ENCODE measurements around the gene RPL27A.

DNA sequence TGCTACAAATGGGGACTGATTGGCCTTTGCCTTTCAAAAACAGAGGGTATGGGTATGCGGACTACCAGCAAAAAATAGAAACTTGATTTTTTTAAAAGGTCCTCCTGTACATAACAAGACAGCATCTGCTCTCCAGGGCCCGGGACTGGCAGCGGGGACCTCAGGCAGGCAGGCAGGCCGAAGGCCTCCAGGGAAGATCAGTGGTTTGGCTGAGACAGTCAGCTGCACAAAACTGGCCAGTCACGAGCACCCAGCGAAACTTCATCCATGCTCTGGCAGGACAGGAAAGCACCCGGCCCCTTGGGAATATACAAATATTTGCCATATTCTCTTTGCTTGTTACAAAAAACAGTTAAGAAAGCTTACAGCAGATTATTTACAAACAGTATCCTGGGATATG lies 11.0 kb downstream of the RPL27A start:
- TF ChIP-seq, protein P1, sequence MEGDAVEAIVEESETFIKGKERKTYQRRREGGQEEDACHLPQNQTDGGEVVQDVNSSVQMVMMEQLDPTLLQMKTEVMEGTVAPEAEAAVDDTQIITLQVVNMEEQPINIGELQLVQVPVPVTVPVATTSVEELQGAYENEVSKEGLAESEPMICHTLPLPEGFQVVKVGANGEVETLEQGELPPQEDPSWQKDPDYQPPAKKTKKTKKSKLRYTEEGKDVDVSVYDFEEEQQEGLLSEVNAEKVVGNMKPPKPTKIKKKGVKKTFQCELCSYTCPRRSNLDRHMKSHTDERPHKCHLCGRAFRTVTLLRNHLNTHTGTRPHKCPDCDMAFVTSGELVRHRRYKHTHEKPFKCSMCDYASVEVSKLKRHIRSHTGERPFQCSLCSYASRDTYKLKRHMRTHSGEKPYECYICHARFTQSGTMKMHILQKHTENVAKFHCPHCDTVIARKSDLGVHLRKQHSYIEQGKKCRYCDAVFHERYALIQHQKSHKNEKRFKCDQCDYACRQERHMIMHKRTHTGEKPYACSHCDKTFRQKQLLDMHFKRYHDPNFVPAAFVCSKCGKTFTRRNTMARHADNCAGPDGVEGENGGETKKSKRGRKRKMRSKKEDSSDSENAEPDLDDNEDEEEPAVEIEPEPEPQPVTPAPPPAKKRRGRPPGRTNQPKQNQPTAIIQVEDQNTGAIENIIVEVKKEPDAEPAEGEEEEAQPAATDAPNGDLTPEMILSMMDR (IDR thresholded peaks at IDR 0.05) = no peak
- TF ChIP-seq PBX3 (IDR thresholded peaks at IDR 0.05) (no peak), EP300 (IDR thresholded peaks at IDR 0.05; ENCODE audit: borderline replicate concordance in 1 of 2, low read depth in 1 of 2, low read length in 1 of 2) (no peak), FOXM1 (IDR thresholded peaks at IDR 0.05; ENCODE audit: low read depth) (no peak), YY1 (IDR thresholded peaks at IDR 0.05; ENCODE audit: low read depth) (no peak)
- TF ChIP-seq, protein P2, sequence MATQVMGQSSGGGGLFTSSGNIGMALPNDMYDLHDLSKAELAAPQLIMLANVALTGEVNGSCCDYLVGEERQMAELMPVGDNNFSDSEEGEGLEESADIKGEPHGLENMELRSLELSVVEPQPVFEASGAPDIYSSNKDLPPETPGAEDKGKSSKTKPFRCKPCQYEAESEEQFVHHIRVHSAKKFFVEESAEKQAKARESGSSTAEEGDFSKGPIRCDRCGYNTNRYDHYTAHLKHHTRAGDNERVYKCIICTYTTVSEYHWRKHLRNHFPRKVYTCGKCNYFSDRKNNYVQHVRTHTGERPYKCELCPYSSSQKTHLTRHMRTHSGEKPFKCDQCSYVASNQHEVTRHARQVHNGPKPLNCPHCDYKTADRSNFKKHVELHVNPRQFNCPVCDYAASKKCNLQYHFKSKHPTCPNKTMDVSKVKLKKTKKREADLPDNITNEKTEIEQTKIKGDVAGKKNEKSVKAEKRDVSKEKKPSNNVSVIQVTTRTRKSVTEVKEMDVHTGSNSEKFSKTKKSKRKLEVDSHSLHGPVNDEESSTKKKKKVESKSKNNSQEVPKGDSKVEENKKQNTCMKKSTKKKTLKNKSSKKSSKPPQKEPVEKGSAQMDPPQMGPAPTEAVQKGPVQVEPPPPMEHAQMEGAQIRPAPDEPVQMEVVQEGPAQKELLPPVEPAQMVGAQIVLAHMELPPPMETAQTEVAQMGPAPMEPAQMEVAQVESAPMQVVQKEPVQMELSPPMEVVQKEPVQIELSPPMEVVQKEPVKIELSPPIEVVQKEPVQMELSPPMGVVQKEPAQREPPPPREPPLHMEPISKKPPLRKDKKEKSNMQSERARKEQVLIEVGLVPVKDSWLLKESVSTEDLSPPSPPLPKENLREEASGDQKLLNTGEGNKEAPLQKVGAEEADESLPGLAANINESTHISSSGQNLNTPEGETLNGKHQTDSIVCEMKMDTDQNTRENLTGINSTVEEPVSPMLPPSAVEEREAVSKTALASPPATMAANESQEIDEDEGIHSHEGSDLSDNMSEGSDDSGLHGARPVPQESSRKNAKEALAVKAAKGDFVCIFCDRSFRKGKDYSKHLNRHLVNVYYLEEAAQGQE (IDR thresholded peaks at IDR 0.05; ENCODE audit: low read depth, low read length) = no peak
- TF ChIP-seq, protein P3, sequence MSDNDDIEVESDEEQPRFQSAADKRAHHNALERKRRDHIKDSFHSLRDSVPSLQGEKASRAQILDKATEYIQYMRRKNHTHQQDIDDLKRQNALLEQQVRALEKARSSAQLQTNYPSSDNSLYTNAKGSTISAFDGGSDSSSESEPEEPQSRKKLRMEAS (IDR thresholded peaks at IDR 0.05; ENCODE audit: low read depth) = no peak
